Activated CD8-positive, alpha-beta memory T cell treated with anti-CD3 and anti-CD28 coated beads, Interleukin-2, amount 50 U/mL, for 4 hours (primary cell): ENCODE results near the gene MUS81.
"Not testable (repeated sequence)": the region's sequence is repeated elsewhere in the genome, so short reads cannot be mapped to it uniquely, and the experiment has no call there.

Source experiments
- DNase-seq: peaks from one replicate; pipeline ENCODE4 v3.0.0-alpha.2; 2020

Gene MUS81

GRCh38 chr11:65860278-65861164 is at the start of gene MUS81:
TSS of gene MUS81 (plus strand) at chr11:65860433. CDS start at chr11:65860754, 321 bp downstream.
- peak; percentile 97 for DNase-seq

- no peak for DNase-seq
Measured at GRCh38 chr11:65811764-65812475, 48.3 kb upstream of the MUS81 start.

- no peak for DNase-seq
Measured at GRCh38 chr11:65814131-65814985, 45.9 kb upstream of the MUS81 start.

- DNase-seq = no peak
Measured at GRCh38 chr11:65814986-65815565, 45.2 kb upstream of the MUS81 start.

- no peak for DNase-seq
Measured at GRCh38 chr11:65816696-65817095, 43.5 kb upstream of the MUS81 start.

- DNase-seq = no peak
Measured at GRCh38 chr11:65817312-65817834, 42.9 kb upstream of the MUS81 start.

GRCh38 chr11:65817835-65818680 is 42.2 kb upstream of the MUS81 start:
- peak; percentile 95 for DNase-seq

- no peak for DNase-seq
Measured at GRCh38 chr11:65821107-65821506, 39.1 kb upstream of the MUS81 start.

GRCh38 chr11:65822776-65823528 is 37.3 kb upstream of the MUS81 start:
- no peak for DNase-seq

- no peak for DNase-seq
Measured at GRCh38 chr11:65826984-65827735, 33.1 kb upstream of the MUS81 start.

- no peak for DNase-seq
Measured at GRCh38 chr11:65829459-65829858, 30.8 kb upstream of the MUS81 start.

GRCh38 chr11:65832231-65832630 is 28.0 kb upstream of the MUS81 start:
- not testable (repeated sequence) for DNase-seq

- DNase-seq = peak; percentile 95
Measured at GRCh38 chr11:65833297-65834030, 26.8 kb upstream of the MUS81 start, which contains the start of gene SNX32. TSS of gene SNX32 (plus strand) at chr11:65833963. CDS start at chr11:65834066, 103 bp downstream.

- DNase-seq = no peak
Measured at GRCh38 chr11:65834202-65834601, 26.0 kb upstream of the MUS81 start.

- no peak for DNase-seq
Measured at GRCh38 chr11:65842144-65842543, 18.1 kb upstream of the MUS81 start.

- DNase-seq = no peak
Measured at GRCh38 chr11:65843811-65844210, 16.4 kb upstream of the MUS81 start.

- no peak for DNase-seq
Measured at GRCh38 chr11:65844231-65844872, 15.9 kb upstream of the MUS81 start.

- DNase-seq = no peak
Measured at GRCh38 chr11:65847746-65848145, 12.5 kb upstream of the MUS81 start.
